ENCODE data around the gene MYO15B. TPM values are rescaled to one million over a fixed set of nuclear protein-coding genes. Genes with fewer than 3 reads are reported as not detected.

The MYO15B gene
- total RNA-seq, 1 experiment from 2014 or later = 30.3 TPM

DNA sequence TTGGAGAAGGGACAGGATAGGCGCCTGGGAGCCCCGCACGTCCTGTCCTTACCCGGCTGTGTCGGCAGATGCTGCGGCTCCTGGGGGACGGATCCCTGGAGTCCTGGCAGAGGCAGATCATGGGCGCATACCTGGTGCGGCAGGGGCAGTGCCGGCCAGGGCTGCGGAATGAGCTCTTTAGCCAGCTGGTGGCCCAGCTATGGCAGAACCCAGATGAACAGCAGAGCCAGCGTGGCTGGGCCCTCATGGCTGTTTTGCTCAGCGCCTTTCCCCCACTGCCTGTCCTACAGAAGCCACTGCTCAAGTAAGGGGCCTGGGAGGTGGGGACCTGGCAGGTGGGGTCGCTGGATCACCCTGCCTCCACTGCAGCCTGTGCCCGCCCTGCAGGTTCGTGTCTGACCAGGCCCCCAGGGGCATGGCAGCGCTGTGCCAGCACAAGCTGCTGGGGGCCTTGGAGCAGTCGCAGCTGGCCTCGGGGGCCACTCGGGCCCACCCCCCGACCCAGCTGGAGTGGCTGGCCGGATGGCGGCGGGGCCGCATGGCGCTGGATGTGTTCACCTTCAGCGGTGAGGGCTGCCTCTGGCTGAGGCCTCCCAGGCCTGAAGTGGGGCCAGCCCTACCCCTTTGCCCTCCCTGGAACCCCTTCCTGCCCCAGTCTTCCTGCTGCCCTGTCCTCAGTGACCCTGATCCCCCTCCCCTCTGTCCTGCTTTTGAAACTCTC is 25.5 kb downstream of the MYO15B start:
- Histone ChIP-seq H3K9me2 (ENCODE audit: insufficient read depth) (no peaks in the 10 kb centered on the region), H3K36me3 (ENCODE audit: control insufficient read depth in 1 of 2, insufficient read depth in 2 of 2, low read length in 2 of 2) (no peaks in the 10 kb centered on the region), H3K9me3 (ENCODE audit: control insufficient read depth in 1 of 2, insufficient read depth in 1 of 2, low read depth in 1 of 2, low read length in 2 of 2) (no peaks in the 10 kb centered on the region), H2AFZ (ENCODE audit: low read depth, low read length, poor library complexity, severe bottlenecking) (no peak overlapping the region), H3K4me1 (ENCODE audit: control insufficient read depth in 1 of 2, insufficient read depth in 2 of 2, low read length in 2 of 2) (peaks cover 24 to 45% of the 10 kb centered on the region in 2 experiments), H3K4me2 (ENCODE audit: low read length) (no peak overlapping the region), H3K79me2 (ENCODE audit: insufficient read depth, low read length) (no peaks in the 10 kb centered on the region), H3K4me3 (replicated peaks in 1 of 2; ENCODE audit: low read depth in 1 of 2, low read length in 2 of 2) (no peak overlapping the region), H3K27me3 (ENCODE audit: insufficient read depth, low read length) (no peaks in the 10 kb centered on the region), H4K20me1 (ENCODE audit: insufficient read depth) (no peaks in the 10 kb centered on the region), H3K9ac (ENCODE audit: low read length) (no peak overlapping the region), H3K27ac (ENCODE audit: low read depth, low read length) (no peak overlapping the region)
- DNase-seq (ENCODE audit: low read depth, low spot score) = no peak
- RAD21 ChIA-PET (ENCODE audit: low non-redundant PET in 1 of 2, low total read pairs in 2 of 2, uncharacterized antibody in 2 of 2, unreplicated experiment in 2 of 2) = no interaction called here
- CTCF ChIA-PET = interaction anchor here (1.6 to 6.2 kb wide), 3 partner anchors 12 to 135 kb away, joined by 6 to 43 read pairs (median 36); partner anchors contain the start of gene SMIM5
- intact Hi-C loops (cut with micrococcal nuclease) = no loop called here
- POLR2A ChIA-PET = no interaction called here
- no peak for TF ChIP-seq EZH2 (IDR thresholded peaks at IDR 0.05)
- no peak for TF ChIP-seq CBX3 (IDR thresholded peaks at IDR 0.05; ENCODE audit: low read depth)
- TF ChIP-seq, protein P1, sequence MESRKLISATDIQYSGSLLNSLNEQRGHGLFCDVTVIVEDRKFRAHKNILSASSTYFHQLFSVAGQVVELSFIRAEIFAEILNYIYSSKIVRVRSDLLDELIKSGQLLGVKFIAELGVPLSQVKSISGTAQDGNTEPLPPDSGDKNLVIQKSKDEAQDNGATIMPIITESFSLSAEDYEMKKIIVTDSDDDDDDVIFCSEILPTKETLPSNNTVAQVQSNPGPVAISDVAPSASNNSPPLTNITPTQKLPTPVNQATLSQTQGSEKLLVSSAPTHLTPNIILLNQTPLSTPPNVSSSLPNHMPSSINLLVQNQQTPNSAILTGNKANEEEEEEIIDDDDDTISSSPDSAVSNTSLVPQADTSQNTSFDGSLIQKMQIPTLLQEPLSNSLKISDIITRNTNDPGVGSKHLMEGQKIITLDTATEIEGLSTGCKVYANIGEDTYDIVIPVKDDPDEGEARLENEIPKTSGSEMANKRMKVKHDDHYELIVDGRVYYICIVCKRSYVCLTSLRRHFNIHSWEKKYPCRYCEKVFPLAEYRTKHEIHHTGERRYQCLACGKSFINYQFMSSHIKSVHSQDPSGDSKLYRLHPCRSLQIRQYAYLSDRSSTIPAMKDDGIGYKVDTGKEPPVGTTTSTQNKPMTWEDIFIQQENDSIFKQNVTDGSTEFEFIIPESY (IDR thresholded peaks at IDR 0.05; ENCODE audit: extremely low read depth, insufficient replicate concordance, low read length) = no peak
- TF ChIP-seq SRF (IDR thresholded peaks at IDR 0.05; ENCODE audit: low read depth) = no peak
- no peak for TF ChIP-seq ZNF274 (IDR thresholded peaks at IDR 0.05; ENCODE audit: low read depth, low read length)
- TF ChIP-seq ATF3 (IDR thresholded peaks at IDR 0.05) = no peak
- no peak for TF ChIP-seq YY1 (IDR thresholded peaks at IDR 0.05; ENCODE audit: extremely low read depth, insufficient replicate concordance, low read depth, low read length)
- no peak for TF ChIP-seq JUND (IDR thresholded peaks at IDR 0.05)
- no peak for TF ChIP-seq REST (IDR thresholded peaks at IDR 0.05; ENCODE audit: low read depth)
- no TSS peak for BruUV-seq (replicated peaks)
- ATAC-seq = no peak

Data from HCT116 (cell line).